Endothelial cell of umbilical vein (primary cell): ENCODE data around the gene CARD9. TPM values are rescaled to one million over a fixed set of nuclear protein-coding genes. Genes with fewer than 3 reads are reported as not detected.

Experiments
- BruUV-seq: library from RNA; stranded (reverse); fragments of 400-500 nt; replicated peaks from 2 replicates; lab custom pipeline; 2021; lab: Mats Ljungman, UMichigan
- CTCF ChIA-PET: fragments of 300-600, 350-600 bp; sonication (Branson Sonifier 250); formaldehyde crosslinking; loops from one replicate; lab custom pipeline; 2021; ENCODE audit warnings: antibody characterized with exemption, inconsistent platforms; lab: Charles Lee
- POLR2A ChIA-PET: fragments of 300-600, 350-600 bp; sonication (Branson Sonifier 250); formaldehyde crosslinking; loops from one replicate; lab custom pipeline; 2021; ENCODE audit warnings: antibody characterized with exemption, inconsistent platforms; lab: Charles Lee
- DNase-seq: peaks from one replicate; pipeline ENCODE4 v3.0.0-alpha.2; 2011; ENCODE audit warnings: low read depth, low spot score
- FAIRE-seq: peaks from 2 replicates; lab custom pipeline; 2011; peaks lifted over from hg19 to GRCh38; lab: Jason Lieb, UNC
- H2AFZ ChIP-seq: 2 replicates; pipeline ENCODE4 v1.6.0; 2012; ENCODE audit warnings: low read depth, low read length, control low read depth, inconsistent platforms
- H3K27ac ChIP-seq: 2 replicates; pipeline ENCODE4 v1.5.1; 2011; ENCODE audit warnings: low read depth, mild to moderate bottlenecking, control low read depth, low read length, moderate library complexity; ENCODE audit not compliant: insufficient read depth
- H3K27me3 ChIP-seq, 2 experiments: 2 replicates each; pipeline versions ENCODE4 v1.6.0 to v1.6.1; 2011; ENCODE audit warnings: low read length in 2 of 2, mixed read lengths in 1 of 2; ENCODE audit not compliant: control insufficient read depth in 2 of 2, insufficient read depth in 2 of 2
- H3K36me3 ChIP-seq, 2 experiments: 2 replicates in 1 of 2; 3 replicates in 1 of 2; pipeline ENCODE4 v1.5.1; 2011; ENCODE audit warnings: low read length in 2 of 2, mild to moderate bottlenecking in 1 of 2, moderate library complexity in 1 of 2; ENCODE audit not compliant: control insufficient read depth in 2 of 2, insufficient read depth in 2 of 2; ENCODE audit errors: extremely low read depth in 1 of 2
- H3K4me1 ChIP-seq: 3 replicates; pipeline ENCODE4 v1.5.1; 2011; ENCODE audit warnings: mild to moderate bottlenecking, low read length; ENCODE audit not compliant: control insufficient read depth, insufficient read depth; ENCODE audit errors: extremely low read depth
- H3K4me2 ChIP-seq: 2 replicates; pipeline ENCODE4 v1.6.1; 2011; ENCODE audit warnings: low read length, control low read depth, mixed read lengths; ENCODE audit not compliant: insufficient read depth
- H3K4me3 ChIP-seq, 3 experiments: fragments of 200-600 bp in 1 of 3; sonication (generic), shearing (Covaris generic) in 1 of 3; replicated peaks in 1 of 3; 2 replicates each; pipeline ENCODE4 v1.5.1; 2011 to 2016; ENCODE audit warnings: control low read depth in 3 of 3, low read length in 3 of 3, mild to moderate bottlenecking in 2 of 3, inconsistent platforms in 1 of 3, low read depth in 1 of 3, moderate library complexity in 1 of 3; ENCODE audit not compliant: insufficient read depth in 1 of 3
- H3K79me2 ChIP-seq: 2 replicates; pipeline ENCODE4 v1.6.0; 2012; ENCODE audit warnings: low read length, inconsistent platforms; ENCODE audit not compliant: control insufficient read depth, insufficient read depth
- H3K9ac ChIP-seq: replicated peaks from 2 replicates; pipeline ENCODE3; 2011; ENCODE audit warnings: low read length, control low read depth; ENCODE audit not compliant: insufficient read depth; ENCODE audit errors: extremely low read depth
- H3K9me1 ChIP-seq: replicated peaks from 3 replicates; pipeline ENCODE4 v1.6.0; 2011; ENCODE audit warnings: mild to moderate bottlenecking, low read length; ENCODE audit not compliant: control insufficient read depth, insufficient read depth; ENCODE audit errors: extremely low read depth
- H3K9me3 ChIP-seq: replicated peaks from 2 replicates; pipeline ENCODE4 v1.5.1; 2012; ENCODE audit warnings: low read length, inconsistent platforms; ENCODE audit not compliant: control insufficient read depth, insufficient read depth
- H4K20me1 ChIP-seq: replicated peaks from 2 replicates; pipeline ENCODE3; 2011; ENCODE audit warnings: mild to moderate bottlenecking, low read length; ENCODE audit not compliant: control insufficient read depth, insufficient read depth; ENCODE audit errors: extremely low read depth
- EZH2 ChIP-seq: IDR thresholded peaks from 2 replicates; pipeline ENCODE4 v1.6.1; 2012; ENCODE audit warnings: borderline replicate concordance, low read depth, mild to moderate bottlenecking, moderate library complexity, low read length, inconsistent platforms; ENCODE audit not compliant: severe bottlenecking
- FOS ChIP-seq: IDR thresholded peaks from 2 replicates; pipeline ENCODE4 v1.6.1; 2011; ENCODE audit warnings: mild to moderate bottlenecking, low read length, moderate library complexity, borderline replicate concordance; ENCODE audit not compliant: insufficient read depth
- GATA2 ChIP-seq: IDR thresholded peaks from 2 replicates; pipeline ENCODE4 v1.7.0; 2011; ENCODE audit warnings: low read depth, mild to moderate bottlenecking, moderate library complexity, mixed read lengths, low read length; ENCODE audit not compliant: insufficient read length, insufficient read depth
- JUN ChIP-seq: IDR thresholded peaks from 2 replicates; pipeline ENCODE4 v1.6.1; 2011; ENCODE audit warnings: borderline replicate concordance, low read depth; ENCODE audit not compliant: insufficient read length, insufficient read depth
- MYC ChIP-seq: IDR thresholded peaks from one replicate; pipeline ENCODE4 v1.6.1; 2011; ENCODE audit warnings: mild to moderate bottlenecking, low read depth, low read length
- POLR2A ChIP-seq: IDR thresholded peaks from 2 replicates; pipeline ENCODE4 v1.6.1; 2012; ENCODE audit warnings: low read depth, mild to moderate bottlenecking, control low read depth, low read length
- POLR2AphosphoS5 ChIP-seq: IDR thresholded peaks from 2 replicates; pipeline ENCODE4 v1.6.1; 2012; ENCODE audit warnings: low read depth, mild to moderate bottlenecking, control low read depth, low read length, moderate library complexity; ENCODE audit not compliant: insufficient read depth
- dilution Hi-C: fragments of 300-500 bp; cut with MboI; formaldehyde crosslinking; loops from one replicate; pipeline ENCODE4 v1.15.0; 2019; ENCODE audit warnings: low sequenced_read_pairs; ENCODE audit not compliant: extremely low pct_ligation_motif_present
- intact Hi-C: fragments of 100-400 bp; cut with micrococcal nuclease; formaldehyde crosslinking; loops from one replicate; pipeline ENCODE4 v1.10.0; 2022
- polyA plus RNA-seq, 4 experiments: library from polyadenylated mRNA; depleted of rRNA in 3 of 4; stranded (reverse) in 3 of 4; unstranded in 1 of 4; fragments of >200 nt; gene quantifications; 2 replicates each; pipeline versions ENCODE4 v1.2.1 to v1.2.3, GENCODE V29; 2011 to 2012; ENCODE audit warnings: missing spikeins in 1 of 4
- total RNA-seq: library from RNA; stranded (reverse); gene quantifications from 2 replicates; pipeline ENCODE4 v1.2.3, GENCODE V29; 2021
- TF ChIP-seq, protein P1 (sequence below): IDR thresholded peaks from 2 replicates; pipeline ENCODE4 v1.6.1; 2011; ENCODE audit not compliant: insufficient read depth, insufficient read length
- TF ChIP-seq, protein P2 (sequence below), 2 donors: IDR thresholded peaks; 1 replicate in 1 of 2; 2 replicates in 1 of 2; pipeline ENCODE4 v1.5.1; 2011; ENCODE audit warnings: low read length in 2 of 2, mild to moderate bottlenecking in 2 of 2, moderate library complexity in 2 of 2, control low read depth in 1 of 2, inconsistent platforms in 1 of 2, low read depth in 1 of 2; ENCODE audit not compliant: insufficient read depth in 1 of 2; ENCODE audit errors: extremely low read depth in 1 of 2

CARD9 gene
- total and polyA plus RNA-seq, 2 donors (not counting 3 experiments of a cell fraction or from before 2014, with no cell fraction given): 0.22 to 0.71 TPM

GRCh38 chr9:136333045-136333444, 40.4 kb downstream of the CARD9 start:
- FAIRE-seq: no peak
- dilution Hi-C loops: no loop called here
- H4K20me1 ChIP-seq: no peaks in the 10 kb centered on the region

More at GRCh38 chr9:136333045-136333444, 40.4 kb downstream of the CARD9 start:
- Histone ChIP-seq H3K9ac (no peak overlapping the region), H3K4me3 (no peak overlapping the region), H3K27me3 (no peaks in the 10 kb centered on the region), H3K27ac (no peak overlapping the region), H3K36me3 (peaks cover 0 to 24% of the 10 kb centered on the region in 2 experiments), H3K9me3 (no peaks in the 10 kb centered on the region), H3K9me1 (no peaks in the 10 kb centered on the region), H3K4me1 (peaks cover 7% of the 10 kb centered on the region), H3K4me2 (no peak overlapping the region), H2AFZ (no peak overlapping the region), H3K79me2 (peaks cover 38% of the 10 kb centered on the region)
- CTCF ChIA-PET: no interaction called here
- BruUV-seq: no TSS peak
- intact Hi-C loops: no loop called here
- no peak for DNase-seq
- TF ChIP-seq JUN (no peak), MYC (no peak), POLR2A (no peak), EZH2 (no peak), POLR2AphosphoS5 (no peak), GATA2 (no peak), FOS (no peak)
- TF ChIP-seq, protein P1, sequence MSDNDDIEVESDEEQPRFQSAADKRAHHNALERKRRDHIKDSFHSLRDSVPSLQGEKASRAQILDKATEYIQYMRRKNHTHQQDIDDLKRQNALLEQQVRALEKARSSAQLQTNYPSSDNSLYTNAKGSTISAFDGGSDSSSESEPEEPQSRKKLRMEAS: no peak
- TF ChIP-seq, protein P2, sequence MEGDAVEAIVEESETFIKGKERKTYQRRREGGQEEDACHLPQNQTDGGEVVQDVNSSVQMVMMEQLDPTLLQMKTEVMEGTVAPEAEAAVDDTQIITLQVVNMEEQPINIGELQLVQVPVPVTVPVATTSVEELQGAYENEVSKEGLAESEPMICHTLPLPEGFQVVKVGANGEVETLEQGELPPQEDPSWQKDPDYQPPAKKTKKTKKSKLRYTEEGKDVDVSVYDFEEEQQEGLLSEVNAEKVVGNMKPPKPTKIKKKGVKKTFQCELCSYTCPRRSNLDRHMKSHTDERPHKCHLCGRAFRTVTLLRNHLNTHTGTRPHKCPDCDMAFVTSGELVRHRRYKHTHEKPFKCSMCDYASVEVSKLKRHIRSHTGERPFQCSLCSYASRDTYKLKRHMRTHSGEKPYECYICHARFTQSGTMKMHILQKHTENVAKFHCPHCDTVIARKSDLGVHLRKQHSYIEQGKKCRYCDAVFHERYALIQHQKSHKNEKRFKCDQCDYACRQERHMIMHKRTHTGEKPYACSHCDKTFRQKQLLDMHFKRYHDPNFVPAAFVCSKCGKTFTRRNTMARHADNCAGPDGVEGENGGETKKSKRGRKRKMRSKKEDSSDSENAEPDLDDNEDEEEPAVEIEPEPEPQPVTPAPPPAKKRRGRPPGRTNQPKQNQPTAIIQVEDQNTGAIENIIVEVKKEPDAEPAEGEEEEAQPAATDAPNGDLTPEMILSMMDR (IDR thresholded peaks at IDR 0.05; ENCODE audit: extremely low read depth in 1 of 2, insufficient read depth in 1 of 2, low read depth in 1 of 2, low read length in 2 of 2): no peak
- POLR2A ChIA-PET: no interaction called here
